NCI-H1092 (cell line): Measurements from ENCODE around the gene MCTS1.
"Not testable (repeated sequence)": the region's sequence is repeated elsewhere in the genome, so short reads cannot be mapped to it uniquely, and the experiment has no call there.

ENCODE experiments used
- DNase-seq: peaks from one replicate; lab custom pipeline; 2025; lab: John Stamatoyannopoulos, UW

Gene MCTS1

DNA sequence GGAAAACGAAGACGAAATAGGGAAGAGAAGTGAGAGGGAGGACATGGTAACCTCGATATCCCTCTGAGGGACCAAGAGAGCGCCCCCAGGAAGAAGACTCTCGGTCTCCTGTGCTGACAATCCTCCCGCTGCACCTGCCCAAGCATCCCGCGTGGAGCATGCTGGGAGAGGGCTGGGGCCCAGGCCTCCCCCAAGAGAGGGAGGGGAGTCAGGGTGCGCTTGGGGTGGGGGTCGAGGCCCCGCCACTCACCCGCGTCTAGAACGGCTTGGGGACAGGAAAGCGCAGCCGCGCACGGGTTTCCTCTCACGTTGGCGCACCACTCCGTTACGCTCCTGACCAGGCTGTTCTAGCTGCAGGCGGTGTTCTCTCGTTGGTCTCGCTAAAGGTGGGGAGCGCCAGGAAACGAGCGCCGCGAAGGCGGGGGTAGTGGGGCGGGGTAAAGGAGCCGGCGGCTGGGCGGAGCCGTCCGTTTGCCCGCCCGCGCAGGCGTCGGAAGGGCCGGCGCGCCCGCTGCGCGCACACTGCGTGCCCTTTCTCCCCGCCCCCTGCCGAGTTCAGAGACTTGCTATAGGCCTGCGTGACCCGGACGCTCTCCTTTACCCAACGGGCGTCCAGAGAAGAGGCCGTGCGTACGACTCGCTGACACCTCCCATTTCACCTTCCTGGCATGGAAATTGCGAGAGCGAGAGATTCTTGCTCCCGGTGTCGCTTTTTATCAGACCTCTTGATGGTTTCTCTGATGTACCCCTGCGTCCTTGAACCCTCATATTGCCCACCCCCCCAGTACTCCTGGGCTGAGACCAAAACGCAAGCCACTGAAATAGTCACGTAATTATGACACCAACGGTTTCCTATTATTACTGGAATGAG, 26.0 kb downstream of the MCTS1 start, which contains the start of gene C1GALT1C1:
C1GALT1C1 (minus strand) TSS at position 388 of the 871 bp plus-strand sequence. CDS start 2,888 bp downstream, outside the sequence.
- peak; percentile 99 for DNase-seq

DNA sequence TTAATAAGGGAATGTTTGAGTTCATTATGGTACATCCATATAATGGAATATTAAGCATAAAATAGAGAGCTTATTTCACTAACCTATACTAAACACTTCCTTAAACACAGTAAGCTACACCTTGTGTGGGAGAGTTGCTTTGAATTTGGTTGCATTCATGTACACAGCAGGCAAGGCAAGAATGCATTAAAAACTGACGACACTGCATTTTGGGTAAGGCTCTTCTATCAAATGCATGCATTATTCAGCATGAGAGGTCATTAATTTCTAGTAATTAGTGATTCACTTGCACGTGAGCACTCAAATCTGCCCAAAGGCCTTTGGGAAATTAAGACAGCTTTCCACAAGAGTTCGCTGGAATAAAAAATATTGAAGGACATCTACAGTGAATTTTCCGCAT, 34.7 kb downstream of the MCTS1 start:
- DNase-seq: no peak

DNA sequence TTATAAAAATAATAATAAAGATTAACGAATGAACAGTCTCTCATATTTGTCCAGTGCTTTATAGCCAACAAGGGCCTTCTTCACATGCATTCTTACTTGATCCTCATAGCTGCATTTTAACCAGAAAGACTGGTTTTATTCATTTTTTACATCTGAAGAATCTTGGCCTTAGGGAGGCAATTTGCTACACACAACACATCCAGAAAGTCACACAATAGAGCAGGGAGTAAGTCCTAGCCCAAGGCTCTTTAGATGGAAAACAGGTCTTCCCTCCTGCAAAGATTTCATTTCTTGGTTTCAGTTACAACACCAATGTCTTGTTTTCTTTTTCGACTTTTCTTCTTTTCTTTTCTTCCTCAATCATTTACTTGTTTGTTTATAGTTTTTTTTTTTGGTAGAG, 39.0 kb downstream of the MCTS1 start:
- no peak for DNase-seq

- no peak for DNase-seq
These were observed 43.2 kb downstream of the MCTS1 start for GRCh38 chrX:120647127-120647526.

GRCh38 chrX:120652256-120652655, 48.4 kb downstream of the MCTS1 start:
- DNase-seq: not testable (repeated sequence)

DNA sequence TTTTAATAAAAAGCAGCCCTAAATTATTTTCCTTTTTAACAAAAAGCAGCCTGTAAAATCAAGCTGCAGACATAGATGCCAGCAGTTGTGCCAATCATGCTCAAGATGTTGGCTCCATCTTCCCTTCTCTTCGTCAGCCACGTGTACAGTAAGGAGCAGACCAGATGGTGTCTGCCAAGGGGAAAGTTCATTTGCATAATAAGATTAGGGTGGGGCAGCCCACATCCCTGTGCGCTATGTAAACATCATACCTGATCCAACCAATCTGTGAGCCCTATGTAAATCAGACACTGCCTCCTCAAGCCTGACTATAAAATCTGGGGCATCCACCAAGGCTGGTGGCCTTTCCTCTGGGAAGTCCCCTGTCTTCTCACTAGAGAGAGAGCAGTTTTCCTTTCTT, 49.1 kb downstream of the MCTS1 start:
- DNase-seq: no peak

DNA sequence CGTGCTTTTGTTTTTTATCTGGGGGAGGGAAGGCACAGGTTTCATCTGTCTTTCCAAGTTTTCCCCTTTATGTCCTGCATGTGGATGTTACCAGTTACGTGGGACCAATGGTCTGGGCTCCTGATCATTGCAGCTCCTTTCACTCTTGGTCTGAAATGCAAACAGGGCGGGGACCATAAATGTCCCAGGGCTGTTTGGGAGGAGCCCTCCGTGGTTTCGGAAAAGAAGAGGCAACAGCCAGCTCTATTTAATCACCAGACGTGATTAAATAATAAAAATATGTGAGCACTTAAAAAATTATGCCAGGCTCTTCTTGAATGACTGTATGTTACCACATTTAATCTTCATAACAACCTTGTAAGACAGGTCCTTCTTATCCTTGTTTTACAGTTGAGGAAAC, 56.7 kb downstream of the MCTS1 start:
- no peak for DNase-seq
